SK-N-SH (cell line): ENCODE results near the gene C19orf12. TPM values are rescaled to one million over a fixed set of nuclear protein-coding genes. Genes with fewer than 3 reads are reported as not detected.

ENCODE experiments used
- CTCF ChIA-PET: fragments of 300-600, 350-600 bp; formaldehyde crosslinking; extraction: SDS; loops from one replicate; lab custom pipeline; 2021; lab: Yijun Ruan, JAX
- POLR2A ChIA-PET: fragments of 350-600 bp; sonication (Branson Sonifier 250); formaldehyde crosslinking; extraction: SDS; loops from one replicate; lab custom pipeline; 2020; ENCODE audit warnings: antibody characterized with exemption, inconsistent platforms; lab: Yijun Ruan, JAX
- DNase-seq: peaks from one replicate; pipeline ENCODE4 v3.0.0; 2012
- H2AFZ ChIP-seq: fragments of 200-600 bp; sonication (generic); 2 replicates; pipeline ENCODE4 v1.8.1; 2016; ENCODE audit warnings: antibody characterized with exemption, mild to moderate bottlenecking, low read depth
- H3F3A ChIP-seq: fragments of 200-600 bp; sonication (generic); replicated peaks from 2 replicates; pipeline ENCODE3; 2016; ENCODE audit warnings: antibody characterized with exemption, mild to moderate bottlenecking; ENCODE audit not compliant: insufficient read depth
- H3K27ac ChIP-seq, 2 experiments: fragments of 200-500 bp in 1 of 2; fragments of 200-600 bp in 1 of 2; sonication (Bioruptor generic) in 1 of 2; sonication (generic), shearing (Covaris generic) in 1 of 2; 2 replicates each; pipeline versions ENCODE4 v1.5.1 to v1.6.1; 2014 to 2016; ENCODE audit warnings: low read depth in 2 of 2, inconsistent platforms in 1 of 2, low read length in 1 of 2, mild to moderate bottlenecking in 1 of 2, mixed read lengths in 1 of 2
- H3K27me3 ChIP-seq: fragments of 200-600 bp; sonication (generic), shearing (Covaris generic); 2 replicates; pipeline ENCODE4 v1.6.1; 2016; ENCODE audit warnings: mixed run types; ENCODE audit not compliant: insufficient read depth
- H3K36me3 ChIP-seq, 2 experiments: fragments of 200-500 bp in 1 of 2; fragments of 200-600 bp in 1 of 2; sonication (Bioruptor generic) in 1 of 2; sonication (generic) in 1 of 2; replicated peaks in 1 of 2; 2 replicates each; pipeline versions ENCODE3 to v1.5.1; 2014 to 2016; ENCODE audit warnings: low read length in 1 of 2, mild to moderate bottlenecking in 1 of 2; ENCODE audit not compliant: insufficient read depth in 2 of 2, control insufficient read depth in 1 of 2
- H3K4me1 ChIP-seq, 2 experiments: fragments of 200-500 bp in 1 of 2; fragments of 200-600 bp in 1 of 2; sonication (Bioruptor generic) in 1 of 2; sonication (generic), shearing (Covaris generic) in 1 of 2; 2 replicates each; pipeline versions ENCODE4 v1.5.1 to v1.6.1; 2014 to 2016; ENCODE audit warnings: low read depth in 1 of 2, low read length in 1 of 2, mixed run types in 1 of 2; ENCODE audit not compliant: insufficient read depth in 2 of 2, control insufficient read depth in 1 of 2
- H3K4me2 ChIP-seq: fragments of 200-600 bp; sonication (generic), shearing (Covaris generic); 2 replicates; pipeline ENCODE4 v1.6.1; 2017; ENCODE audit warnings: mixed run types
- H3K4me3 ChIP-seq, 2 experiments: fragments of 200-500 bp in 1 of 2; fragments of 200-600 bp in 1 of 2; sonication (Bioruptor generic) in 1 of 2; sonication (generic), shearing (Covaris generic) in 1 of 2; 2 replicates each; pipeline versions ENCODE4 v1.5.1 to v1.8.1; 2014 to 2016; ENCODE audit warnings: low read depth in 2 of 2, inconsistent platforms in 1 of 2, low read length in 1 of 2, mild to moderate bottlenecking in 1 of 2, mixed read lengths in 1 of 2, moderate library complexity in 1 of 2
- H3K79me2 ChIP-seq: fragments of 200-600 bp; sonication (generic); 2 replicates; pipeline ENCODE4 v1.8.1; 2017; ENCODE audit warnings: mild to moderate bottlenecking; ENCODE audit not compliant: insufficient read depth
- H3K9ac ChIP-seq: fragments of 200-600 bp; sonication (generic); 2 replicates; pipeline ENCODE4 v1.6.1; 2017; ENCODE audit warnings: mixed run types
- H3K9me2 ChIP-seq: fragments of 200-600 bp; sonication (generic); 2 replicates; pipeline ENCODE4 v1.6.1; 2017; ENCODE audit warnings: mixed run types
- H3K9me3 ChIP-seq: fragments of 200-600 bp; sonication (generic); 2 replicates; pipeline ENCODE4 v1.6.1; 2017; ENCODE audit warnings: mixed run types, mild to moderate bottlenecking, moderate library complexity
- H4K20me1 ChIP-seq: fragments of 200-600 bp; sonication (generic); 2 replicates; pipeline ENCODE4 v1.6.1; 2017; ENCODE audit warnings: mild to moderate bottlenecking, mixed run types; ENCODE audit not compliant: insufficient read depth
- FOSL2 ChIP-seq: IDR thresholded peaks from 2 replicates; pipeline ENCODE4 v1.4.0; 2012; ENCODE audit warnings: low read depth, mild to moderate bottlenecking, moderate library complexity, borderline replicate concordance
- FOXM1 ChIP-seq: IDR thresholded peaks from 2 replicates; pipeline ENCODE4 v1.4.0; 2012; ENCODE audit warnings: low read depth, mild to moderate bottlenecking
- IRF3 ChIP-seq: fragments of 150-350 bp; IDR thresholded peaks from 2 replicates; pipeline ENCODE4 v1.6.1; 2016; ENCODE audit warnings: mild to moderate bottlenecking, low read depth, low read length
- MEF2A ChIP-seq: IDR thresholded peaks from 2 replicates; pipeline ENCODE4 v1.4.0; 2012; ENCODE audit warnings: low read depth, borderline replicate concordance
- MXI1 ChIP-seq: IDR thresholded peaks from 2 replicates; pipeline ENCODE4 v1.6.1; 2012; ENCODE audit warnings: mild to moderate bottlenecking, low read depth, low read length, improper control_type of control experiment
- PBX3 ChIP-seq: IDR thresholded peaks from 2 replicates; pipeline ENCODE4; 2012
- POLR2AphosphoS5 ChIP-seq: IDR thresholded peaks from 2 replicates; pipeline ENCODE4 v1.6.1; 2012; ENCODE audit warnings: low read depth, low read length
- RAD21 ChIP-seq: IDR thresholded peaks from 2 replicates; pipeline ENCODE4 v1.6.1; 2012; ENCODE audit warnings: mild to moderate bottlenecking, low read length
- RCOR1 ChIP-seq: fragments of 150-350 bp; IDR thresholded peaks from 2 replicates; pipeline ENCODE4 v1.6.1; 2017; ENCODE audit warnings: antibody characterized with exemption, low read length
- REST ChIP-seq: IDR thresholded peaks from 2 replicates; pipeline ENCODE4 v1.6.1; 2012; ENCODE audit warnings: mild to moderate bottlenecking, low read depth, low read length, moderate library complexity
- RFX5 ChIP-seq: IDR thresholded peaks from 2 replicates; pipeline ENCODE4 v1.6.1; 2012; ENCODE audit warnings: mild to moderate bottlenecking, improper control_type of control experiment, low read length
- RXRA ChIP-seq: IDR thresholded peaks from 2 replicates; pipeline ENCODE4 v1.4.0; 2012; ENCODE audit warnings: low read depth, mild to moderate bottlenecking, borderline replicate concordance
- SMC3 ChIP-seq: IDR thresholded peaks from 2 replicates; pipeline ENCODE4 v1.6.1; 2012; ENCODE audit warnings: low read depth, low read length, improper control_type of control experiment
- WGBS: methylation state at CpG from one replicate; pipeline ENCODE4 v1.1.6; 2017; ENCODE audit warnings: low lambda C conversion rate; 5-methylcytosine and 5-hydroxymethylcytosine counted together
- polyA plus RNA-seq, 3 experiments: library from polyadenylated mRNA; depleted of rRNA; stranded (reverse); fragments of >200 nt; gene quantifications; 2 replicates each; pipeline ENCODE4 v1.2.3, GENCODE V29; 2012
- TF ChIP-seq, protein P1 (sequence below): IDR thresholded peaks from 2 replicates; pipeline ENCODE4 v1.4.0; 2012; ENCODE audit warnings: low read depth, borderline replicate concordance

C19orf12 gene
- polyA plus RNA-seq, 1 of the 3 experiments (the other 2 are of a cell fraction), result 30.5 TPM

DNA sequence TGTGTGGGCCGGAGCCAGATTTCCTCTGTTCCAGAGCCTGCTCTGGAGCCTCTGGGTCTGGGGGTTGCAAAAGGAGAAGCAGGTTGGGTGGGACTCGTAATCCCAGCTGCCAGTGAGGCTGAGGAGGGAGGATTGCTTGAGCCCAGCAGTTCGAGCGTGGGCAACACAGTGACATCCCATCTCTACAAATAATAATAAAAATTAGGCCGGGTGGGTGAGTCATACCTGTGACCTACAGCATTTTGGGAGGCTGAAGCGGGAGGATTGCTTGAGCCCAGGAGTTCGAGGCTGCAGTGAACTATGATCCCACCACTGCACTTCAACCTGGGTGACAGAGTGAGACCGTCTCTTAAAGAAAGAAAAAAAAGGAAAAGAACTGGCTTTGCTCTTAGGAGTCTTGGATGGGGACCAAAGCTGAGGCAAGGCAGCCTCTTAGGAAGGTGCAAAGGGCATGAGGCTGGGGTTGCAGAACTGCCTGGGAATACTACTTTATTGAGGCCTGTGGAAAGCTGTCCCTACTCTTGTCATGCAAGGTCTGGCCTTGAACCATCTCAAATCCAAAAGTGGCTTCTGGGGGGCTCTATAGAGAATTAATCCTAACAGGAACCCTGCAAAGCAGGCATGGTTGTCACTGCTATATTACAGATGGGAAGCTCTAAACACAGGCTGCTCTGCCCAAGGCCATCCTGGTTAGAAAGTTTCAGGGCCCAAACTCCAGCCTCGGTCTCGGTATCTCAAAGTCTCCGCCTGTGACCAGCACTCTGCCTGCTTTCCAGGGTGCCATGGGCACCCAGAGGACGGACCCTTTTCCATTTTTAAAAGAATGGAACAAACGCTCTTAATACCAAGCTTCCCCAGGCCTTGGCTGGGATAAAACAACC is 880 bp upstream of the C19orf12 start:
- peak overlapping the region; percentile 82 to 84 for H3K4me3 ChIP-seq
- H2AFZ ChIP-seq, result peak overlapping the region; percentile 96
- no peaks in the 10 kb centered on the region for H3K9me2 ChIP-seq
- H3K27me3 ChIP-seq, result no peaks in the 10 kb centered on the region
- H3K9ac ChIP-seq, result peak overlapping the region; percentile 95
- peaks cover 10% of the 10 kb centered on the region for H3F3A ChIP-seq
- H3K9me3 ChIP-seq, result no peaks in the 10 kb centered on the region
- H3K4me2 ChIP-seq, result peak overlapping the region; percentile 99
- H4K20me1 ChIP-seq, result no peaks in the 10 kb centered on the region
- no peaks in the 10 kb centered on the region for H3K36me3 ChIP-seq
- POLR2A ChIA-PET, result interaction anchor here (0.6 to 3.5 kb wide), 5 partner anchors 21 to 393 kb away, joined by 3 to 28 read pairs (median 5); partner anchors contain the start of genes PLEKHF1 and POP4
- peaks cover 7 to 20% of the 10 kb centered on the region in 2 experiments; a peak in 2 of 4 replicates for H3K4me1 ChIP-seq
- WGBS, result 46% methylated on average over 13 of the region's 13 CpGs
- TF ChIP-seq MEF2A (no peak), RCOR1 (no peak), RXRA (no peak), PBX3 (no peak)
- TF ChIP-seq, protein P1, sequence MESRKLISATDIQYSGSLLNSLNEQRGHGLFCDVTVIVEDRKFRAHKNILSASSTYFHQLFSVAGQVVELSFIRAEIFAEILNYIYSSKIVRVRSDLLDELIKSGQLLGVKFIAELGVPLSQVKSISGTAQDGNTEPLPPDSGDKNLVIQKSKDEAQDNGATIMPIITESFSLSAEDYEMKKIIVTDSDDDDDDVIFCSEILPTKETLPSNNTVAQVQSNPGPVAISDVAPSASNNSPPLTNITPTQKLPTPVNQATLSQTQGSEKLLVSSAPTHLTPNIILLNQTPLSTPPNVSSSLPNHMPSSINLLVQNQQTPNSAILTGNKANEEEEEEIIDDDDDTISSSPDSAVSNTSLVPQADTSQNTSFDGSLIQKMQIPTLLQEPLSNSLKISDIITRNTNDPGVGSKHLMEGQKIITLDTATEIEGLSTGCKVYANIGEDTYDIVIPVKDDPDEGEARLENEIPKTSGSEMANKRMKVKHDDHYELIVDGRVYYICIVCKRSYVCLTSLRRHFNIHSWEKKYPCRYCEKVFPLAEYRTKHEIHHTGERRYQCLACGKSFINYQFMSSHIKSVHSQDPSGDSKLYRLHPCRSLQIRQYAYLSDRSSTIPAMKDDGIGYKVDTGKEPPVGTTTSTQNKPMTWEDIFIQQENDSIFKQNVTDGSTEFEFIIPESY, result no peak
- CTCF ChIA-PET, result interaction anchor here (0.6 to 9.5 kb wide), 62 partner anchors 8 to 959 kb away, joined by 3 to 137 read pairs (median 4); partner anchors contain the start of genes PLEKHF1 and POP4
- H3K27ac ChIP-seq, result peak overlapping the region; percentile 74 to 83
- DNase-seq, result no peak
- H3K79me2 ChIP-seq, result peaks cover 47% of the 10 kb centered on the region

DNA sequence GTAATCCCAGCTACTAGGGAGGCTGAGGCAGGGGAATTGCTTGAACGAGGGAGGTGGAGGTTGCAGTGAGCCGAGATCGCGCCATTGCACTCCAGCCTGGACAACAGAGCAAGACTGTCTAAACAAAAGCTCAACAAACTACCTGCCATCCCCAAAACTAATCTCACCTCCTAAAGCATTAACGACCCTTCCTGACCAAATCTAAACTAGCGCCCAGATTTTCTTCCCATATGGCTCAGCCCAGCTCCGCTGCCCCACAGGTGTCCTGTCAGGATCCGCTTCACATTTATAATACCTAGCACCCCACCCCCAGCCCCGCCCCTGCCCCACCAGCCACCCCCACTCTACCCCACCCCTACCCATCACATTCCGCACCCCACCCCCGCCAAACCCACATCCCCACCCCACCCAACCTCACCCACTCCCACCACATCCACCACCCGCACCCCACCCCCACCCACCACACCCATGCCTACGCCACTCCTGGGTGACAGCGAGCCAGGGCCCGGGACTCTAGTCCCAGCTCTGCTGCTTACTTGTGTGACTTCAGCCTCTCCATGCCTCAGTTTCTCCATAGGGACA is 599 bp downstream of the C19orf12 start:
- H3F3A ChIP-seq, result peaks cover 10% of the 10 kb centered on the region
- peak overlapping the region; percentile 74 to 83; a peak in 3 of 4 replicates for H3K27ac ChIP-seq
- WGBS, result 22% methylated on average over 15 of the region's 15 CpGs
- no peaks in the 10 kb centered on the region for H3K9me2 ChIP-seq
- H2AFZ ChIP-seq, result peak overlapping the region; percentile 96; the same call in 1 of the 2 replicates
- H3K79me2 ChIP-seq, result peaks cover 59% of the 10 kb centered on the region
- no peaks in the 10 kb centered on the region for H3K27me3 ChIP-seq
- H3K36me3 ChIP-seq, result no peaks in the 10 kb centered on the region
- DNase-seq, result no peak
- no peaks in the 10 kb centered on the region for H3K9me3 ChIP-seq
- H3K9ac ChIP-seq, result peak overlapping the region; percentile 95
- H3K4me3 ChIP-seq, result peak overlapping the region; percentile 82 to 84
- ChIA-PET POLR2A (interaction anchor here (1.0 to 3.5 kb wide), 3 partner anchors 20 to 108 kb away, joined by 4 to 28 read pairs (median 15); partner anchors contain the start of genes PLEKHF1 and POP4), CTCF (interaction anchor here (1.0 to 9.5 kb wide), 8 partner anchors 9 to 107 kb away, joined by 3 to 137 read pairs (median 26); partner anchors contain the start of gene POP4)
- H3K4me2 ChIP-seq, result peak overlapping the region; percentile 99
- peaks cover 10% of the 10 kb centered on the region; the same call in 1 of the 2 replicates for H4K20me1 ChIP-seq
- peaks cover 7 to 20% of the 10 kb centered on the region in 2 experiments; a peak in 2 of 4 replicates for H3K4me1 ChIP-seq
- no peak for TF ChIP-seq RXRA
- TF ChIP-seq FOSL2, result no peak
- TF ChIP-seq RFX5, result no peak
- no peak for TF ChIP-seq SMC3
- TF ChIP-seq FOXM1, result no peak
- TF ChIP-seq MXI1, result no peak
- TF ChIP-seq REST, result no peak
- no peak for TF ChIP-seq IRF3
- TF ChIP-seq POLR2AphosphoS5, result no peak
- no peak for TF ChIP-seq MEF2A
- no peak for TF ChIP-seq RAD21
